GM21825 (cell line): Measurements from ENCODE around the gene LRRC8C.

Experiments used
- ATAC-seq: cut with Tn5 transposase; IDR thresholded peaks from one replicate; pipeline ENCODE4 v1.9.1; 2021; ENCODE audit warnings: mild to moderate bottlenecking, moderate library complexity; ENCODE audit not compliant: unreplicated experiment

The LRRC8C gene

GRCh38 chr1:89761338-89761737, 128.4 kb downstream of the LRRC8C start:
- no peak for ATAC-seq

GRCh38 chr1:89761901-89762300, 129.0 kb downstream of the LRRC8C start:
- ATAC-seq: no peak

- ATAC-seq: no peak
Measured at GRCh38 chr1:89762386-89762778, 129.5 kb downstream of the LRRC8C start.

- peak; percentile 99 for ATAC-seq
Measured at GRCh38 chr1:89762779-89763648, 130.1 kb downstream of the LRRC8C start.

GRCh38 chr1:89763649-89763986, 130.7 kb downstream of the LRRC8C start:
- ATAC-seq: no peak

GRCh38 chr1:89765774-89766173, 132.9 kb downstream of the LRRC8C start:
- ATAC-seq: no peak

- no peak for ATAC-seq
Measured at GRCh38 chr1:89767618-89768017, 134.7 kb downstream of the LRRC8C start.
